Fibroblast of the aortic adventitia (primary cell): ENCODE results near the gene PARVB. TPM values are rescaled to one million over a fixed set of nuclear protein-coding genes. Genes with fewer than 3 reads are reported as not detected.

Experiments used
- DNase-seq: peaks from one replicate; pipeline ENCODE4 v3.0.0-alpha.2; 2010; ENCODE audit warnings: low read depth
- H3K4me3 ChIP-seq: 2 replicates; pipeline ENCODE4 v1.5.1; 2011; ENCODE audit warnings: low read depth, mild to moderate bottlenecking, control low read depth, low read length, moderate library complexity
- total RNA-seq: library from RNA; depleted of rRNA; stranded (reverse); fragments of >200 nt; gene quantifications from 2 replicates; pipeline ENCODE4 v1.2.3, GENCODE V29; 2012; ENCODE audit warnings: low replicate concordance
- TF ChIP-seq, protein P1 (sequence below): IDR thresholded peaks from 2 replicates; pipeline ENCODE4 v1.5.1; 2011; ENCODE audit warnings: mild to moderate bottlenecking, low read length, control low read depth, inconsistent platforms; ENCODE audit not compliant: insufficient read depth

Gene PARVB
- total RNA-seq, 1 donor: 30.6 TPM

DNA sequence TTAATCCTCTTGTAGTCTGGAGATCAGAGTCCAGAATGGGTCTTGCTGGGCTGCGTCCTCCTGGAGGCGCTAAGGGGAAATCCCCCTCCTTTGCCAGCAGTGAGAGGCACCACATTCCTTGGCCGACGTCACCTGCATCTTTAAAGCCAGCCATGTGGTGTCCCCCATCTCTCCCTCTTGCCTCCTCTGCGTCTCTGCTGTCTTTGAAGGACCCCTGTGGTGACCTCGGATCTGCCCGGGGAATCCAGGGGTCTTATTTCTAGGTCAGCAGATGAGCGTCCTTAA lies 27.2 kb upstream of the PARVB start:
- DNase-seq: no peak
- TF ChIP-seq, protein P1, sequence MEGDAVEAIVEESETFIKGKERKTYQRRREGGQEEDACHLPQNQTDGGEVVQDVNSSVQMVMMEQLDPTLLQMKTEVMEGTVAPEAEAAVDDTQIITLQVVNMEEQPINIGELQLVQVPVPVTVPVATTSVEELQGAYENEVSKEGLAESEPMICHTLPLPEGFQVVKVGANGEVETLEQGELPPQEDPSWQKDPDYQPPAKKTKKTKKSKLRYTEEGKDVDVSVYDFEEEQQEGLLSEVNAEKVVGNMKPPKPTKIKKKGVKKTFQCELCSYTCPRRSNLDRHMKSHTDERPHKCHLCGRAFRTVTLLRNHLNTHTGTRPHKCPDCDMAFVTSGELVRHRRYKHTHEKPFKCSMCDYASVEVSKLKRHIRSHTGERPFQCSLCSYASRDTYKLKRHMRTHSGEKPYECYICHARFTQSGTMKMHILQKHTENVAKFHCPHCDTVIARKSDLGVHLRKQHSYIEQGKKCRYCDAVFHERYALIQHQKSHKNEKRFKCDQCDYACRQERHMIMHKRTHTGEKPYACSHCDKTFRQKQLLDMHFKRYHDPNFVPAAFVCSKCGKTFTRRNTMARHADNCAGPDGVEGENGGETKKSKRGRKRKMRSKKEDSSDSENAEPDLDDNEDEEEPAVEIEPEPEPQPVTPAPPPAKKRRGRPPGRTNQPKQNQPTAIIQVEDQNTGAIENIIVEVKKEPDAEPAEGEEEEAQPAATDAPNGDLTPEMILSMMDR: no peak
- no peak overlapping the region for H3K4me3 ChIP-seq

DNA sequence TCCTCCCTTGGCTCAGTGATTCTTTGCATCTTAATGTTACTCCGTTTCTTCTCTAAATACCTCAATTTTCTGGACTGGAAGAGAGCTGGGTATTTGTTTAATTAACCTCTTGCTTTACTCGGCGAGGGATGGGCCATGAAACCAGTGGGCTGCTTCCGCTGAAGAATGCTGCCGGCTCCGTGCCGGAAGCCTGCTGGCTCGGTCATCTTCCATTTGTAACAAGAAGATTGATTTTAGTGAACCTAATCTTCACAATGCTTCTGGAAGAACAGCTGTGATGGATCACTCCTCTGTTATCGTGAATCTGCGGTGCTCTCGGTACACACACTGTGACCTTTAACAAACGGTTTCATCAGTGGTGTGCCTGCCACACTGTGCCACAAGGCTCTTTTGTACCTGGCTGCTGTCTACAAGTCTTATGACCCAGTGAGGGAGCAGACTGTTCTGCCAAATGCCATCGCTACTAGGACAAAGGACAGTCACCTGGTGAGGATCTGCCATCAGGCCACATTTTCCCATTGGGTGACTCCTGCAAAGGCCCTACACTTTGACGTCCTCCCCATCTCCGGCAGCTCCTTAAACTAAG lies 25.3 kb upstream of the PARVB start:
- H3K4me3 ChIP-seq: no peak overlapping the region
- no peak for DNase-seq
- TF ChIP-seq, protein P1: no peak

DNA sequence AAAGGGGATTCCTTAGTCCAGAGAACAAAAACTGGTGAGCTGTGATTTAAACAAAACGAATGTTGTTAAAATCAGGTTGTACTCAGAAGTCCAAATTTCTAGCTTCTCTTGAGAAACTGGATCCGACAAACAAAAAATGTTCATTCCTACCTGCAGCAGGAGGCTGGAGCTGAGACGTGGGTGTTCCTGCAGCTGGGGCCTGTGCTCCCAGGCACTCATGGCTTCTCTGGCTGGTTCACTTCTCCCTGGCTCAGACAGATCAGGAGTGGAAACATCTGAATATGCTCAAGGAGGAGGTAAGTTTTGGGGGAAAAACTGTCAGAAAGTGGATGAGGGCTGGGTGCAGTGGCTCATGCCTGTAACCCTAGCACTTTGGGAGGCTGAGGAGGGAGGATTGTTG lies 24.7 kb upstream of the PARVB start:
- H3K4me3 ChIP-seq: no peak overlapping the region
- no peak for DNase-seq
- TF ChIP-seq, protein P1: no peak

DNA sequence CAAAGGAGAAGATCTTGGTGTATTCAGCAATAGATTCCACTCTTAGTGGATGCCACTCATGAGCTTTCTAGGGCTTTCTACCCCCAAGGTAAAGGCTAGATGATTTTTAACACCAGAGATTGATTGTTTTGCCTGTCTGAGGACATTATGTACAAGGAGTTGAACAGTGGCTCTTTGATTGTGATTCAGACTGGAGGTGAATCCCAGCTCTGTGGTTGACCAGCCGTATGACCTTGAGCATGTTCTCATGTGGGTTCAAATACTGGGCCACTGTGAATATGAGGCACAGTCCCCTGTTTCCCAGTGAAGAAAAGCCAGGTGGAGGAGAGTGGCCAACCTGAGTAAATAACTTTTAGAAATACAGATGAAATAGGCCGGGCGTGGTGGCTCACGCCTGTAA lies 24.0 kb upstream of the PARVB start:
- TF ChIP-seq, protein P1: no peak
- H3K4me3 ChIP-seq: no peak overlapping the region
- no peak for DNase-seq

DNA sequence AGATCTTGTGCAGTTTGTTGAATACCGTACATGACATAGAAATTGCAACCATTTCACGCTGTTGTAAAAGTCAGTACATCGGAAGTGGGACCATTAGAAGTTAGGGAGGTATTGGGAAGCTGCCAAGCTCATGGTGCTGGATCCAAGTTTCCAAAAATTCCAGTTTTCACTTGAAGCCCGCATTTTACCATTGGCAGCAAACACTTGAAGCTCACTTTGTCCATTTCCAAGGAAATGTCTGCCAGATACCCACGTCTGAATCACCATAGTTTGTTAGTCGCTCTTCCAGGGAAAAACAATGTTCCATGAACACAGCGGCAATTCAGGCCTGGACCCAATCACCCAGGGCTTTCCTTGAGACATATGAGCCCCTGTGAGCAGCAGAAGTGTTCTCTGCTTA lies 22.6 kb upstream of the PARVB start:
- H3K4me3 ChIP-seq: no peak overlapping the region
- DNase-seq: no peak
- TF ChIP-seq, protein P1: no peak

DNA sequence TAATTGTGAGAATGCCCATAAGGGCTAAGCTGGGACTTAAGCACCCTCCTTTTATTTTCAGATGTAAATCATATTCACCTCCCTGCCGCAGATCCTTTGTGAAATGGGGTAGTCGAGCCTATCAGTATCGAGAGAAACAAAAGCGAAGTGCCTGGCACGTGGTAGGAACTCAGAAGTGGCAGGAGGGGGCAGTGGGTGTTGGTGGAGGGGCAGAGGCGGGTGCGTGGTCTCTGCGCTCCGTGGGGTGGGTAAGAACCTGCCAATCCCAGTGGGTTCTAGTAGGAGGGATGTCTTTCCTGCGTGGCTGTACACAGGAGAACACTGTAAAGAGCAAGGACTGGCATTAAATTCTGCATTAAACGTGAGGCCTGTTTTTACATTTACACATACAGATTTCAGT lies 21.8 kb upstream of the PARVB start:
- no peak overlapping the region for H3K4me3 ChIP-seq
- DNase-seq: no peak
- TF ChIP-seq, protein P1: no peak

DNA sequence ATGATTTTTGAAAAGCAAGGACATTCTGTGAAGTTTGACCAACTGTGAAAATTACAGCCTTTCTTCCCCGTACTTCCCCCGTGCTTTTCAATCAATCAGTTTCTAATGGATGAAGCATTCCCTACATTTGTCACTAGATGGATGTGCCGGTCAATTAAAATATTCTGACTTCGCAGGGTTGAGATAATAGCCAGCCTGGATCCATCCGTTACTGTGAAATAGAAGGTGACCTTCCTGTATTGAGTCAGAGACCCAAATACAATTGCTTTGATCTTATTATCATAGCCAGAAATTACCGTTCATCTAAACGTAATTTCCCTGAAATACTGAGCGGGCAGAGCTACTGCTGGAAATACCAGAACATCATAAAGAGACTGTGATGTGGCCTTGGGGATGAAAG lies 21.1 kb upstream of the PARVB start:
- no peak overlapping the region for H3K4me3 ChIP-seq

More for the DNA sequence above, 21.1 kb upstream of the PARVB start:
- TF ChIP-seq, protein P1: no peak
- DNase-seq: no peak
